Measurements from ENCODE around the gene LYRM9. TPM values are rescaled to one million over a fixed set of nuclear protein-coding genes. Genes with fewer than 3 reads are reported as not detected.
"Not testable (repeated sequence)": the region's sequence is repeated elsewhere in the genome, so short reads cannot be mapped to it uniquely, and the experiment has no call there.

Gene LYRM9
- total and polyA plus RNA-seq, 10 of the 15 experiments (the other 5 are each of a cell fraction or from before 2014, with no cell fraction given), result 1.8 to 8.3 (median 4.6) TPM

- no peak overlapping the region for H3K27ac ChIP-seq (ENCODE audit: control insufficient read depth, insufficient read depth)
- H3K36me3 ChIP-seq (ENCODE audit: control insufficient read depth in 2 of 2, insufficient read depth in 2 of 2, low read length in 1 of 2), result no peaks in the 10 kb centered on the region
- H3K4me3 ChIP-seq, result no peak overlapping the region
- no TSS peak for BruUV-seq (replicated peaks)
- H3K4me2 ChIP-seq (ENCODE audit: control insufficient read depth, insufficient read depth), result no peak overlapping the region
- FAIRE-seq (no peak), ATAC-seq (no peak), DNase-seq (ENCODE audit: low read depth, low spot score) (no peak)
- POLR2A ChIA-PET, result no interaction called here
- no peaks in the 10 kb centered on the region for H3K9me3 ChIP-seq (replicated peaks; ENCODE audit: control insufficient read depth, insufficient read depth, low read length)
- H4K20me1 ChIP-seq (ENCODE audit: control insufficient read depth, insufficient read depth), result no peaks in the 10 kb centered on the region
- no peaks in the 10 kb centered on the region for H3K27me3 ChIP-seq (replicated peaks in 1 of 2; ENCODE audit: control insufficient read depth in 2 of 2, insufficient read depth in 2 of 2, low read length in 1 of 2)
- no peaks in the 10 kb centered on the region for H3K4me1 ChIP-seq (ENCODE audit: control insufficient read depth, insufficient read depth, low read length)
- RAD21 ChIA-PET (ENCODE audit: unreplicated experiment), result no interaction called here
- CTCF ChIA-PET, result no interaction called here
- no peak for TF ChIP-seq SRF (IDR thresholded peaks at IDR 0.05; ENCODE audit: low read depth in 2 of 2, low read length in 2 of 2)
- no peak for TF ChIP-seq CBX5 (IDR thresholded peaks at IDR 0.05; ENCODE audit: low read depth)
- no peak for TF ChIP-seq ETV6 (conservative IDR thresholded peaks at IDR 0.05 in 1 of 2, IDR thresholded peaks at IDR 0.05 in 1 of 2; ENCODE audit: borderline replicate concordance in 1 of 2, low read depth in 1 of 2)
- TF ChIP-seq, protein P1, sequence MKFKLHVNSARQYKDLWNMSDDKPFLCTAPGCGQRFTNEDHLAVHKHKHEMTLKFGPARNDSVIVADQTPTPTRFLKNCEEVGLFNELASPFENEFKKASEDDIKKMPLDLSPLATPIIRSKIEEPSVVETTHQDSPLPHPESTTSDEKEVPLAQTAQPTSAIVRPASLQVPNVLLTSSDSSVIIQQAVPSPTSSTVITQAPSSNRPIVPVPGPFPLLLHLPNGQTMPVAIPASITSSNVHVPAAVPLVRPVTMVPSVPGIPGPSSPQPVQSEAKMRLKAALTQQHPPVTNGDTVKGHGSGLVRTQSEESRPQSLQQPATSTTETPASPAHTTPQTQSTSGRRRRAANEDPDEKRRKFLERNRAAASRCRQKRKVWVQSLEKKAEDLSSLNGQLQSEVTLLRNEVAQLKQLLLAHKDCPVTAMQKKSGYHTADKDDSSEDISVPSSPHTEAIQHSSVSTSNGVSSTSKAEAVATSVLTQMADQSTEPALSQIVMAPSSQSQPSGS (IDR thresholded peaks at IDR 0.05; ENCODE audit: low read length), result no peak
- TF ChIP-seq TAF1 (IDR thresholded peaks at IDR 0.05; ENCODE audit: borderline replicate concordance, low read depth, low read length), result no peak
- TF ChIP-seq KLF5 (IDR thresholded peaks at IDR 0.05; ENCODE audit: partially characterized antibody), result no peak
- TF ChIP-seq YBX1 (IDR thresholded peaks at IDR 0.05), result no peak
- no peak for TF ChIP-seq SMAD5 (IDR thresholded peaks at IDR 0.05; ENCODE audit: low read depth)
- TF ChIP-seq KAT2A (conservative IDR thresholded peaks at IDR 0.05; ENCODE audit: control insufficient read depth, low read depth, low read length), result no peak
- TF ChIP-seq SKIL (IDR thresholded peaks at IDR 0.05; ENCODE audit: low read depth, poor library complexity, severe bottlenecking), result no peak
- TF ChIP-seq IKZF1 (conservative IDR thresholded peaks at IDR 0.05), result no peak
- TF ChIP-seq, protein P2, sequence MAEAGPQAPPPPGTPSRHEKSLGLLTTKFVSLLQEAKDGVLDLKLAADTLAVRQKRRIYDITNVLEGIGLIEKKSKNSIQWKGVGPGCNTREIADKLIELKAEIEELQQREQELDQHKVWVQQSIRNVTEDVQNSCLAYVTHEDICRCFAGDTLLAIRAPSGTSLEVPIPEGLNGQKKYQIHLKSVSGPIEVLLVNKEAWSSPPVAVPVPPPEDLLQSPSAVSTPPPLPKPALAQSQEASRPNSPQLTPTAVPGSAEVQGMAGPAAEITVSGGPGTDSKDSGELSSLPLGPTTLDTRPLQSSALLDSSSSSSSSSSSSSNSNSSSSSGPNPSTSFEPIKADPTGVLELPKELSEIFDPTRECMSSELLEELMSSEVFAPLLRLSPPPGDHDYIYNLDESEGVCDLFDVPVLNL (IDR thresholded peaks at IDR 0.05; ENCODE audit: low read depth, low read length), result no peak
- no peak for TF ChIP-seq MEF2B (IDR thresholded peaks at IDR 0.05; ENCODE audit: partially characterized antibody, poor library complexity, severe bottlenecking)
- in situ Hi-C loops (cut with MboI), result no loop called here
- no peak overlapping the region for H2AFZ ChIP-seq (ENCODE audit: control insufficient read depth, low read depth, low read length)
- SMC1A ChIA-PET (ENCODE audit: uncharacterized antibody, unreplicated experiment), result no interaction called here
- no peaks in the 10 kb centered on the region for H3K79me2 ChIP-seq (ENCODE audit: control insufficient read depth, insufficient read depth, low read length)
- 20% methylated on average over 2 of the region's 2 CpGs for WGBS (ENCODE audit: insufficient coverage, insufficient replicate concordance, low lambda C conversion rate, missing lambda C conversion rate)
- no peak overlapping the region for H3K9ac ChIP-seq (ENCODE audit: control insufficient read depth, insufficient read depth, low read length)
- intact Hi-C loops (cut with micrococcal nuclease; ENCODE audit: unreplicated experiment), result no loop called here
Observed at GRCh38 chr17:27912964-27913363, 19.8 kb upstream of the LYRM9 start.

DNA sequence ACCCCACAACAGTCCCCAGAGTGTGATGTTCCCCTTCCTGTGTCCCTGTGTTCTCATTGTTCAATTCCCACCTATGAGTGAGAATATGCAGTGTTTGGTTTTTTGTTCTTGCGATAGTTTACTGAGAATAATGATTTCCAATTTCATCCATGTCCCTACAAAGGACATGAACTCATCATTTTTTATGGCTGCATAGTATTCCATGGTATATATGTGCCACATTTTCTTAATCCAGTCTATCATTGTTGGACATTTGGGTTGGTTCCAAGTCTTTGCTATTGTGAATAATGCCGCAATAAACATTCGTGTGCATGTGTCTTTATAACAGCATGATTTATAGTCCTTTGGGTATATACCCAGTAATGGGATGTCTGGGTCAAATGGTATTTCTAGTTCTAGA is 19.1 kb upstream of the LYRM9 start:
- H3K27ac ChIP-seq (ENCODE audit: control insufficient read depth, insufficient read depth); H3K4me3 ChIP-seq; intact Hi-C loops (cut with micrococcal nuclease; ENCODE audit: unreplicated experiment); POLR2A ChIA-PET; H3K4me2 ChIP-seq (ENCODE audit: control insufficient read depth, insufficient read depth); H3K4me1 ChIP-seq (ENCODE audit: control insufficient read depth, insufficient read depth, low read length); BruUV-seq (replicated peaks); ATAC-seq; H3K36me3 ChIP-seq (ENCODE audit: control insufficient read depth in 2 of 2, insufficient read depth in 2 of 2, low read length in 1 of 2); SMC1A ChIA-PET (ENCODE audit: uncharacterized antibody, unreplicated experiment); H3K79me2 ChIP-seq (ENCODE audit: control insufficient read depth, insufficient read depth, low read length); FAIRE-seq; DNase-seq (ENCODE audit: low read depth, low spot score); CTCF ChIA-PET; H2AFZ ChIP-seq (ENCODE audit: control insufficient read depth, low read depth, low read length); RAD21 ChIA-PET (ENCODE audit: unreplicated experiment); H3K27me3 ChIP-seq (replicated peaks in 1 of 2; ENCODE audit: control insufficient read depth in 2 of 2, insufficient read depth in 2 of 2, low read length in 1 of 2); in situ Hi-C loops (cut with MboI); H3K9me3 ChIP-seq (replicated peaks; ENCODE audit: control insufficient read depth, insufficient read depth, low read length); H3K9ac ChIP-seq (ENCODE audit: control insufficient read depth, insufficient read depth, low read length); H4K20me1 ChIP-seq (ENCODE audit: control insufficient read depth, insufficient read depth): not testable (repeated sequence)
- 96% methylated on average over 2 of the region's 3 CpGs for WGBS (ENCODE audit: insufficient coverage, insufficient replicate concordance, low lambda C conversion rate, missing lambda C conversion rate)

Data from GM12878 (cell line).